Measurements from ENCODE around the gene PRKAG2. TPM values are rescaled to one million over a fixed set of nuclear protein-coding genes. Genes with fewer than 3 reads are reported as not detected.

Gene PRKAG2
- total and polyA plus RNA-seq, 2 experiments from 2014 or later, result 9.1 to 14.9 TPM

GRCh38 chr7:151775547-151776443, 101.1 kb downstream of the PRKAG2 start (continued):
- no peak for TF ChIP-seq REST (IDR thresholded peaks at IDR 0.05; ENCODE audit: unreplicated experiment)

GRCh38 chr7:151774951-151775350, 102.0 kb downstream of the PRKAG2 start:
- Mint-ChIP-seq H3K9me3 (peaks cover 13% of the 10 kb centered on the region), H3K27ac (no peak overlapping the region), H3K4me3 (no peak overlapping the region), H3K36me3 (ENCODE audit: low read depth) (peaks cover 10% of the 10 kb centered on the region; the same call in 2 of the 3 replicates), H3K27me3 (ENCODE audit: insufficient read depth, low read depth, poor library complexity) (peaks cover 4% of the 10 kb centered on the region), H3K4me1 (peaks cover 4% of the 10 kb centered on the region; the same call in 1 of the 3 replicates)
- no peaks in the 10 kb centered on the region for H3K9me2 ChIP-seq (ENCODE audit: insufficient read depth)
- H3K36me3 ChIP-seq (ENCODE audit: insufficient read depth), result no peaks in the 10 kb centered on the region
- no peak overlapping the region for H2AFZ ChIP-seq
- ATAC-seq (no peak), DNase-seq (ENCODE audit: low spot score) (no peak)
- no peaks in the 10 kb centered on the region for H3K27me3 ChIP-seq (ENCODE audit: insufficient read depth)
- no peaks in the 10 kb centered on the region for H3K4me1 ChIP-seq (ENCODE audit: insufficient read depth)
- no peak overlapping the region for H3K4me2 ChIP-seq
- H3F3A ChIP-seq (replicated peaks; ENCODE audit: low read depth), result no peaks in the 10 kb centered on the region
- no peaks in the 10 kb centered on the region for H3K79me2 ChIP-seq (replicated peaks; ENCODE audit: insufficient read depth)
- no peak overlapping the region for H3K27ac ChIP-seq (ENCODE audit: low read depth)
- H3K4me3 ChIP-seq, result no peak overlapping the region
- no peaks in the 10 kb centered on the region for H4K20me1 ChIP-seq (replicated peaks; ENCODE audit: insufficient read depth)
- TF ChIP-seq ETS1 (IDR thresholded peaks at IDR 0.05), result no peak
- no peak for TF ChIP-seq ZNF114 (CRISPR knock-in tag; IDR thresholded peaks at IDR 0.05)
- TF ChIP-seq ZNF331 (CRISPR knock-in tag; IDR thresholded peaks at IDR 0.05; ENCODE audit: low read depth), result no peak
- TF ChIP-seq EZH2phosphoT487 (IDR thresholded peaks at IDR 0.05; ENCODE audit: unreplicated experiment), result no peak
- no peak for TF ChIP-seq CTCF (conservative IDR thresholded peaks at IDR 0.05; ENCODE audit: low read depth in 2 of 2)
- no peak for TF ChIP-seq ZNF462 (CRISPR knock-in tag; IDR thresholded peaks at IDR 0.05)
